HG02943 (cell line): ENCODE results near the gene ASPG.

ENCODE experiments used
- ATAC-seq: cut with Tn5 transposase; IDR thresholded peaks from one replicate; pipeline ENCODE4 v1.9.1; 2021; ENCODE audit warnings: mild to moderate bottlenecking, low read depth, moderate library complexity; ENCODE audit not compliant: unreplicated experiment

ASPG gene

DNA sequence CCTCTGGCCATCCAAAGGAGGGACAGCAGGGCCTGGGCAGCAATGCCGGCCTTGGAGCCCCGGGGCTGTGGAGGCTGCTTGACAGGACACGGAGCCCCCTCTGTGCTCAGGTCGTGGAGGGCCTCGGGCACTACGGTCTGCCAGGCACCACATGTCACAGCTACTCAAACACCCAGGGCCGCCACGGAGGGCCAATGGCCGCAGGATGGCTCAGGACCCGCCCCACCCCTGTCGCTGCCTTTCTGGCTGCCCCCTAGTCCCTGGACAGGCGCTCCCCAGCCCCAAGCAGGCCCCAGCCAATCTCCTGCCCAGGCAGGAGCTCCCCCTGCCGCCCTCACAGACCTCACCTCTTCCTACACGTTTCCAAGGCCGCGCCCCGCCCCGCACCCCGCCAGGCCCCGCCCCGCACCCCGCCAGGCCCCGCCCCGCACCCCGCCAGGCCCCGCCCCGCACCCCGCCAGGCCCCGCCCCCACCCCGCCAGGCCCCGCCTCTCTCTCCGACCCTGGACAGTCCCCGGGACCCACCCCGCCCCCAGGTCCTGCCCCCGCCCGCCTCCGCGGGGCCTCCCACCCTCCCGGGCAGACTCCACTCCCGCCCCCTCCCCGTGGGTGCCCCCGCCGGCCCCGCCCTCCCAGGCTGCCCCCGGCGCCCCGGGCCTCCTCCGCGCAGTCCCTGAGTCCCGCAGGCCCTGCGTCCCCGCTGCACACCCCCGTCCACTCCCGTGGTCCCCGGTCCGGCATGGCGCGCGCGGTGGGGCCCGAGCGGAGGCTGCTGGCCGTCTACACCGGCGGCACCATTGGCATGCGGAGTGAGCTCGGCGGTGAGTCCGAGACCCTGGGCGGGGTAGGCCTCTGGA lies at the start of gene ASPG:
ASPG (plus strand) TSS at position 669 of the 857 bp plus-strand sequence; CDS start at position 740, 71 bp downstream.
- ATAC-seq = no peak

DNA sequence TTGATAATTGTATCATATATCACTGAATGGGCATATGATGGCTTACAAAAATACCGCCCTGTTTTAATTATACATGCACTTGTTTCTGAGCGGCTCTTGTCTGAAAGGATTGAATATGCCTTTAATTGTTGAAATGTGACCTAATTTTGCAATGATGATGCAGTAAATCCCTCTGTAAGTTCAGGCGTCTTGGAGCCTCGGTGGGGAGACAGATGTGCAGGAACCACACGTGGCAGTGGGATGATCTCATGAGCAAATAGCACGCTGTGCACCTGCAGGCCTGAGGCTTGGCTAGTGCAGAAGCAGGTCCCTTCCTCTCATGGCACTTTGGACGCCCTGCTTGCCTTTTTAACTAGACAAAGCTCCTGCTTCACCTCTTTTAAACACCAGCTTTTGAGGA lies 49.3 kb upstream of the ASPG start:
- ATAC-seq = no peak

DNA sequence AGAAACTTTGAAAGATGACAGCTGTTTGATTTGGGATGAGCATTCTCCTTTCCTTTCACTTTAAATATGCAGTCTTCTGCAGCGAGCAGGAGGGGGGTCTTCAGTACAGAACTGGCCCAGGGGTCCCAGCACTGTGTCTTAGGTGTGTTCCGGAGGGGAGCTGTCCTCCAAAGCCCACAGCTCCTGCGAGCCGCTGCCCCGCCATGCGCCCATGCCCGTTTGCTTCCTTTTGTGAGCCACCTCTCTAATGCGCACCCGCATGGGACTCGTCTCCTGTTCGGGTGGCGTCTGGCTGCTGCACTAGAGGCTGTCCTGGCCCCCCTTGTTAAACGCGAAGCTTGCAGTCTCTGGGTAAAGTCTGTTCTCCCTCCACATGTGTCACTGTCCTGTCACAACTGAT lies 48.4 kb upstream of the ASPG start:
- ATAC-seq = no peak

DNA sequence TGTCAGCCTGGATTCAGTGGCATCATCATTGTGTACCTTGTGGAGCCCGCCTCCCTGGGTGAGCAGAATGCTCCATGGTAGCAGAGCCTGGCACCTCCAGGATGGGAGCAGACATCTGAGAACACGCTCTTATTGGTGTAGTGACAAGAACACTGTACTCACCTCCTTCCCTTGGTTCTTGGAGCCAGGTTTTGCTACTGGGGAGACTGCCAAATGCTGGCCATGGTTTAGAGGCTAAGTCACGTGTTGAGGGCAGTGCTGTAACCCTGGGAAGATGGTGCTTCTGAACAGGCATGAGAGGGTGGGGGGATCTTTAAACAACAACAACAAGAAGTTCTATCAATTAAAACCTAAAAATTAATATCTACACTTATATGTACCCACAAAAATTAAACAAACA lies 47.6 kb upstream of the ASPG start:
- ATAC-seq = no peak

DNA sequence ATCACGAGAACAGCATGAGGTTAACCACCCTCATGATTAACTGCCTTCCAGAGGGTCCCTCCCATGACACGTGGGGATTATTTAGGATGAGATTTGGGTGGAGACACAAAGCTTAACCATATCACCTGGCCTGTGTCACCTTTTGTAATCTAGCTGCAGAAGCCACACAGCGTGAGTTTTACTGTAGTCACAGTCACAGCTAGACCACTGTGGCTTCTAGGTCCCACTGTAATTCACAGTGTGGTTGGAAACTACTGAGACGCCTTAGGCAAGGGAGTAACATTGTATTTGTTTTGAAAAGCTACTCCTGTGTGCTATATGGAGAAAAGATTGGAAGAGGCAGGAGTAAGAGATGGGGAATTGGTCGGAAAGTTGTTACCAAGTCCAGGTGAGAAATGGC lies 46.3 kb upstream of the ASPG start:
- no peak for ATAC-seq

DNA sequence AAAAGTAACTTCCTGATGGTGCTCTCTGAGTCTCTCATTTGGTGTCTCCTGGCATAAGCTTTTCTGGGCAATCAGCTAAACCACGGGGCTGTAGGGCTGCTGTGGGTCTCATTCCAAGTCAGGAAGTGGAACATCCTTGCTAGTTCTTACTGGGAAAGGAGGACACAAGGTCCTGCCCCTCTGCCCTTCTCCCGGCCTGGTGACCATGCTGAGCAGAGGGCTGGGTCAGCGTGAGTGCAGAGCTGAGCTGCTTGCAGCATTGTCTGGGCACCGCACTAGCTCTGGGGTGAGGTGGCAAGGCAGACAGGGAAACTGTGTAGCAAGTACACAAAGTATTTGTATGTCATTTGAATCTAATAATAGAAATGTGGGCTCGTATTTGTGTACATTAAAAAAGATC lies 45.0 kb upstream of the ASPG start:
- no peak for ATAC-seq

DNA sequence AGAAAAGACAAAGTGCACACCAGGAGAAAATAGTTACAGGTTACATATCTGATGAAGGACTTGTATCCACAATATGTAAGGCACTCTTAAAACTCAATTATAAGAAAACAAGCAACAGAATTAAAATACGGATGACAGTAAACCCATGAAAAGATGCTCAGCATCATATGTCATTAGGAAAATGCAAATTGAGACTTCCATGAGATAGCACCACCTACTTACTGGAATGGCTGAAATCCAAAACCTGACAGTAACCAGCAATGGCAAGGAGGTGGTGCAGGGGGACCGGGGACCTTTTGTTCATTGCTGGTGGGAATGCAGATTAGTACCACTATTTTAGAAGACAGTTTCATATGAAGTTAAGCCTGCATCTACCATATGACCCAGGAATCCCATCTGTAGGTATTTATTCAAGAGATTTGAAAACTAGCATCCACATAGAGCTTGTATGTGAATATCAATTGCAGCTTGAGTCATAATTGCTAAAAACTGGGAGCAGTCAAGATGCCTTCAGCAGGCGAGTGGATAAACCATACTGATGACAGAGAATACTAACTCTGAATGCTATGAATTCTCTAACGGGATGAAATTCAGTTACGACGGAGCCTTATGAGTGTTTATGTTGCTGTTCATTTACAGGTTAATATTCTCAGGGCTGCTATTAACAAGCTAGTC lies 43.9 kb upstream of the ASPG start:
- no peak for ATAC-seq

DNA sequence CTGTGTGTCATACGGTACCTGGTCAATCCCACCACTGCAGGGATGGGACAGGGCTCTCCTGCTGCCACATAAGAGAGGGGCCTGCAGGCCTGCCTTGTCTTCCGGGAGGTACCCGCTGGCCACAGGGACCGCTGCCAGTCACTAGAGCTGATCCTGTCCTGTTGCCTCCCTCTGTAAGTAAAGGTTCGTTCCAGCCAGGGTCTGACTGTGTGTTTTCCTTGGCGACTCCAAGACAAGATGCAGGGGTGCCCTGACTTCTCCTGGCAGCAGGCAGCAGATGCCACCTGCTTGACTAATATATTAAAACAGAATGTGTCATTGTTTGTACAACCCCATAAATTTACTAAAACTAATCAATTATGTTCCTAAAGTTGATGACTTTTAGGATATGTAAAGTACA lies 41.5 kb upstream of the ASPG start:
- no peak for ATAC-seq

DNA sequence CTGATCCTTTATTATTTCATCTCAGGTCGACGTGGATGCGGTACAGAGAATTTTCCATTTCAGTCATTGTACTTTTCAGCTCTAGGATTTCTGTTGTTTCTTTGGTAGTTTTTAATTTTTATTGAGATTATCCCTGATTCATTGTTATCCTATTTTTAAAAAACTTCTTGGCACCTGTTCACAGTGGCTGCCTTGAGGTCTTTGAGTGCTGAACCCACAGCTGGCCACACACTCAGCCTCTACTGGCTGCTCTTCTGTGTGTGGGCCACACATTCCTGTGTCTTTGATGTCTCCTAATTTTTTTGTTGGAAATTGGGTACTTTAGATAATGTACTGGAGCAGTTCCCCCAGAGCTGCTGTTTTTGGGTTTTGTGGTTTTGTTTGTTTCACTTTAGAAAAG lies 37.7 kb upstream of the ASPG start:
- ATAC-seq = no peak

DNA sequence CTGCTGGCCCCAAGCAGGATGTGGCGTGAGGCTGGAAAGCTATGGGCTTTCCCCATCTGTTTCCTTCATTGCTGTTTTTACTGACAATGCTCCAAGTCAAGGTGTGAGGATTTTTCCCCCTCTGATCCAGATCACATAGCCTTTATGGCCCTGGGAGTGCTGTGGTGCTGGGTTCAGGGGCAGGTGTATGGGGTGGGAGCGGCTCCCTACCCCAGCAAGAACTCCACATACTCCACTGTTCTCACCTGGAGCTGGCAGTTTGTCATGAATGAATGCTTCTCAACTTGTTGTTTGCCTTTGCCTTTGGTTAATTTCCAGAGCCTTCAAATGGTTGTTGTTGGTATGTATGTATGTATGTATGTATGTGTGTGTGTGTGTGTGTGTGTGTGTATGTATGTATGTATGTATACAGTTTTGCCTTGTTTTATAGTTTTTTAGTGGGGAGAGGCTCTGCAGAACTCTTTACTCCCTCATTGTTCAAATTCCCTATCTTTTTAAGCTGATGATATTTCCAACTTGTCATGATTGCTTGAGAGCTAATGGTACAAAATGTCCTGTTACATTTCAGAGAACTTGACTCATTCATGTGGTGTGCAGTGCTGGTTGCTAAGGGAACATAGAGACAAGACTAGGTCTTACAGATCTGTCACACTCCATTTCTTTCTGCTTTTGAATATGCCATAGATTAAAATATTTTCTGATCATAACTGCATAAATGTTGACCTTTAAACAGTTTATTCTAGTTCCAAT lies 36.6 kb upstream of the ASPG start:
- no peak for ATAC-seq

DNA sequence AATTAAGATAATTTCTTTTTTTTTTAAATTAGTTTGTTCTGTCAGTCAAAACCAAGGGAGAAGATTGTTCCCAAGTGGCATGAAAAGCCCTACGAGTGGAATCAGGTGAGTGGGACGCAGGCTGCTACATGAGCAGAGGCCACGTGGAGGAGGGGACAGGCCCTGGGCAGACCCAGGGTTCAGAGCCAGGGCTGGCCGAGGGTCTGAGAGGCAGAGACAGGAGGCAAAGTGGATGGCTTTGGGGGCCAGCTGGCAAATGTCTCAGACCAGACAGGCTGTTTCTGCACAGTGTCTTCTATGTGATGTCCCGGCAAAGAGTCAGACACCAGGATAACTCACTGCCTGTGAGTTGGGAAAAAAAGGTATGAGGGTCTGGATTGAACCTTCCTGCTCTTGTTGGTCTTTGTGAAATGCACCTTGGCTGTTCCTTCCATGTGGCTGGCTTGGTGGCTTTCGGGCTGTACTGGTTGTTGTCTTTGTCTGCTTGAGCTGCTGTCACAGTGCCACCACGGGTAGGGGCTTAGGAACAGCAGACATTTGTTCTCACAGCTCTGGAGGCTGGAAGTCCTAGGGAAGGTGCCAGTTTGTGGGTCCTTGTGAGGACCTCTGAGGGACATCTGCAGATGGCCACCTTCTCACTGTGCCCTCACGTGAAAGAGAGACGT lies 35.8 kb upstream of the ASPG start:
- no peak for ATAC-seq

DNA sequence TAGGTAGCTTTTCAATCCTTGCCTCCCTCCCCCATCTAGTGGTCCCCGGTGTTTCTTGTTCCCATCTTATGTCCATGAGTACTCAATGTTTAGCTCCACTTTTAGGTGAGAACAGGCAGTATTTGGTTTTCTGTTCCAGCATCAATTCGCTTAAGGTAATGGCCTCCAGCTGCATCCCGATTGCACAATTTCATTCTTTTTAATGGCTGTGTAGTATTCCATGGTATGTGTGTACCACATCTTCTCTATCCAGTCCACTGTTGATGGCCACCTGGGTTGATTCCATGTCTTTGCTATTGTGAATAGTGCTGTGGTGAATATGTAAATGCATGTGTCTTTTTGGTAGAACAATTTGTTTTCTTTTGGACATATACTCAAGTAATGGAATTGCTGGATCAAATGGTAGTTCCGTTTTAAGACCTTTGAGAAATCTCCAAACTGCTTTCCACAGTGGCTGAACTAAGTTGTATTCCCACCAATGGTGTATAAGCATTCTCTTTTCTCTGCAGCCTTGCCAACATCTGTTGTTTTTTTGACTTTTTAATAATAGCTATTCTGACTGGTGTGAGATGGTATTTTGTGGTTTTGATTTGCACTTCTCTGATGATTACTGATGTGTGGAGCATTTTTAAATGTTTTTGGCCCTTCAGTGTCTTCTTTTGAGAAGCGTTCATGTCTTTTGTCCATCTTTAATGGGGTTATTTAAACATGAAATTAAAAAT lies 34.2 kb upstream of the ASPG start:
- no peak for ATAC-seq

DNA sequence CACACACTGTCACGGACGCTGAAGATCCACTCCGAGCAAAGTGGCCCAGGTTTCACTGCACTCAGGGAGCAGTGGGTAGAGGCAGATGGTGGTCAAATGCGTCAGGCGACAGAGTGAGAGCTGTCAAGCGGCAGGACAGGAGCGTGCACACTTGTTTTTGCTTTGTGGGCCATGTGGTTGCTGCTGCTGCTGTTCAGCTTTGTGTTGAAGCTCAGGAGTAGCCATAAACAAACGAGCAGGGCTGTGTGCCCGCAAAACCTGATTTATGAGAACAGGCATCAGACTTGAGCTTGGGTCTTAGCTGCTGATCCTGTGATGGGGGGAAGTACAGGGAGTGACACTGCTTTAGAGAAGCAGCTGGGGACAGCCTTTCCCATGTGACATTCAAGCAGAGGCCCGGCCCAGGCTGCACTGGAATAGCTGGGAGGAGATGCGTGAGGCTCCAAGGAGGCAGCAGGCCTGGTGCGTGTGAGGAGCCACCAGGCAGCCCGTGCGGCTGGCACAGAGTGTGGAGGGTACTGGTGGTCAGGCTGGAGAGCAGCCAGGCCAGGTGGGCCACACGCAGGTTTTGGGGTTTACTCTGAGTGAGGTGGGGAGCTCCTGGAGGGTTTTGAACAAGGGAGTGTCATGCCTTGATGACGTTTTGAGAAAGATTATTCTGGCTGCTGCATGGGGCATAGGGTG lies 31.1 kb upstream of the ASPG start:
- ATAC-seq = no peak

DNA sequence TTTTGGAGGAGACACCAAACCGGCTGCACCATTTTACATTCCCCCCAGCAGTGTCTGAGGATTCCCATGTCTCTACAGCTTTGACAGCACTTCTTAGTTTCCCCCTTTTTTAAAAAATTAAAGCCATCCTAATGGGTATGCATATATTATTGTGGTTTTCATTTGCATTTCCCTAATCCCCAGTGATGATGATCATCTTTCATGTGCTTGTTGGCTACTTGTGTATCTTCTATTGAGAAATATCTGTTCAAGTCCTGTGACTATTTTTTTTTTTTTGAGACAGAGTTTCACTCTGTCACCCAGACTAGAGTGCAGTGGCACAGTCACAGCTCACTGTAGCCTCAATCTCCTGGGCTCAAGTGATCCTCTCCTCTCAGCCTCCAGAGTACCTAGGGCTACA lies 23.2 kb upstream of the ASPG start:
- ATAC-seq = no peak

DNA sequence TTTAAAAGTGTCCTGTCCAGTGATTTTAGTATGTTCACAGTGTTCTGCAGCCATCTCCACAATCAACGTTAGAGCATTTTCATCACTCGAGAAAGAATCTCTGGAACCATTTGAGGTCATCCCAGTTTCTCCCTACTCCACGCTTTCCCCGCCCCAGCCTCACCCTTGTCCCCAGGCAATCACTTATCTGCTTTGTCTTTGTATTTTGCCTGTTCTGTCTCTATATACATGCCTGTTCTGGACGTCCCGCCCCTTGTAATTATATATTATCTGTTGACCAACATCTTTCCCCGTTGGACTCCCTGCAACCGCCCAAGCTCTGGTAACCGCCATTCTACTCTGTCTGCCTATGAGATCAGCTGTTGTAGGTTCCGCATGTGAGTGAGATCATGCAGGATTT lies 21.5 kb upstream of the ASPG start:
- no peak for ATAC-seq

DNA sequence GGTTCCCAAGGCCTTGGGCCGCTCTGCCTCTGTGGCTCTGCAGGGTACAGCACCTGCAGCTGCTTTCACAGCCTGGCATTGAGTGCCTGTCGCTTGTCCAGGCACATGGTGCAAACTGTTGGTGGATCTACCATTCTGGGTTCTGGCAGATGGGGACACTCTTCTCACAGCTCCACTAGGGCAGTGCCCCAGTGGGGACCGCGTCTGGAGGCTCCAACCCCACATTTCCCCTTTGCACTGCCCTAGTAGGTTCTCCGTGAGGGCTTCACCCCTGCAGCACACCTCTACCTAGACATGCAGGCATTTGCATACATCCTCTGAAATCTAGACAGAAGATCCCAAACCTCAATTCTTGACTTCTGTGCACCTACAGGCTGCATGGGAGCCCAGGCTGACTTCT lies 19.2 kb upstream of the ASPG start:
- ATAC-seq = no peak

DNA sequence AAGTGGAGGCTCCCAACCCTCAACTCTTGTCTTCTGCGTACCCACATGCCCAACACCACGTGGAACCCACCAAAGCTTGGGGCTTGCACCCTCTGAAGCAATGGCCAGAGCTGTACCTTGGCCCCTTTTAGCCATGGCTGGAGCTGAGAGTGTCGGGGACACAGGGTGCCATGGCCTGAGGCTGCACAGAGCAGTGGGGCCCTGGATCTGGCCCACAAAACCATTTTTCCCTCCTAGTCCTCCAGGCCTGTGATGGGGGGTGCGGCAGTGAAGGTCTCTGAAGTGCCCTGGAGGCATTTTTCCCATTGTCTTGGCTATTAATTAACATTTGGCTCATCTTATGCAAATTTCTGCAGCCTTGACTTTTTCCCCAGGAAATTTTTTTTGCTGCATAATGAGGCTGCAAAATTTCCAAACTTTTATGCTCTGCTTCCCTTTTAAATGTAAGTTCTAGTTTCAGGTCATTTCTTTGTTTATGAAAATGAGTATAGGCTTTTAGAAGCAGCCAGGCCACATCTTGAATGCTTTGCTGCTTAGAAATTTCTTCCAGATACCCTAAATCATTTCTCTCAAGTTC lies 18.7 kb upstream of the ASPG start:
- no peak for ATAC-seq

DNA sequence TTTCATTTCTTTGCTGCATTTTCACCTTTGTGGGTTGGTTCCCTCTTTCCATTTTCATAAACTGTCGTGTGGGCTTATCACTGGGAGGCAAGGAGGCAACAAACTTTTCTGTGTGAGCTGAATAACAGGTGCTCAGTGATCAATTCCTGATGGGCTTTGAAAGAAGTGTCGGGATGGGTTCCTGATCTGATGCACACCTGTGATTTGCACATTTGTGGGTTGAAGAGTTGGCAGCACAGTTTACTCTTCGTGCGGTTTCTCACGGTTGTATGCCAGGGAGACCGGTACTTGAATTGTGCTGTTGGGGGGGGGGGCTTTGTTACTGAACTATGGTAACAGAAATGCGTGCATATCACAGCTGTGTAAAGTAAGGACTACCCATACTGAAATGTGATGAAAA lies 16.0 kb upstream of the ASPG start:
- ATAC-seq = no peak

DNA sequence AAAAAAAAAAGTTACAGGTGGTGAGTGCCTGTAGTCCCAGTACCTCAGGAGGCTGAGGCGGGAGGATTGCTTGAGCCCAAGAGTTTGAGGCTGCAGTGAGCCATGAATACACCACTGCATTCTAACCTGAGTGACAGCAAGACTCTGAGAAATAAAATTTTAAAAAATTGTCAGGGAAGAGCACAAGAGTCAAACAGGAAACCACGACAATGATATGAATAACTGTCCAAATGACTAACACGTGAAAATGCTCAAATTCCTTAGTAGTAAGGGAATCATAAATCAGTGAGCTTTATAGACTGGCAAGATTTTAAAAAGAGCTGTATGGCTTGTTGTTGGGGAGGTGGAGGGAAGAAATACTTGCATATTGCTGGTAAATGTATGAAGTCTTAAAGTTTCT lies 12.9 kb upstream of the ASPG start:
- ATAC-seq = no peak
